ENCODE measurements around the gene UBR4.
"Not testable (repeated sequence)": the region's sequence is repeated elsewhere in the genome, so short reads cannot be mapped to it uniquely, and the experiment has no call there.

UBR4 gene

DNA sequence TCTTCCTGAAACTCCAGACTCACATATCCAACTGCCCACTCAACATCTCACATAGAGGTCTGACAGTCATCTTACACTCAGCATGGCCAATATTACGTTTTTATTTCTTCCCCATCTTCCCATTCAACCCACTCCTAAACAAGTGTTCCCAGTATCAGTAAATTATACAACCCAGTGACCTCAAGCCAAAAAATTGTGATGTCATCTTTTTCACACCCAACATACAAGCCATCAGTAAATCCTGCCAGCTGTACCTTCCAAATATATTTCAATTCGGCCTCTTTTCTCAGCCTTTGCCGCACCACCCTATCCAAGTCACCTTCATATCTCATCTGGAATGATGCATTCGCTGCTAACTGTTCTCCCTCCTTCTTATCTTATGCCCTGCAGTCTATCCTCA lies 19.6 kb downstream of the UBR4 start:
- DNase-seq: no peak

DNA sequence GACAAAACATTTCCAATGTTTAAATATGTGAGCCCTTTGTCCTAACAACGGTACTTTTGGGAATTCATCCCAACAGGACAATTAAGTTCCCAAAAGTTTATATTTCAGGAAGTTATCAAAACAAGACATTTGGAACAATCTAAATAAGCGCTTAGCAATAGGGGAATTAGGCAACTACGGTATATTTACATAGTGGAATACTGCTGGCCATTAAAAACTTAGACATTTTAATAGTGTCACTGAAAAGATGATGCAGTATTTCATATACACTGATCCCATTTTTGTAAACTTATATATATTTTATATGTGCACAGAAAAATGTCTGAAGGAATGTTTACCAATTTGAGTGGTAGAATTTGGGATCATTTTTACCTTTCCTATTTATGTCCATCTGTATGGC lies 20.8 kb downstream of the UBR4 start:
- DNase-seq: no peak

DNA sequence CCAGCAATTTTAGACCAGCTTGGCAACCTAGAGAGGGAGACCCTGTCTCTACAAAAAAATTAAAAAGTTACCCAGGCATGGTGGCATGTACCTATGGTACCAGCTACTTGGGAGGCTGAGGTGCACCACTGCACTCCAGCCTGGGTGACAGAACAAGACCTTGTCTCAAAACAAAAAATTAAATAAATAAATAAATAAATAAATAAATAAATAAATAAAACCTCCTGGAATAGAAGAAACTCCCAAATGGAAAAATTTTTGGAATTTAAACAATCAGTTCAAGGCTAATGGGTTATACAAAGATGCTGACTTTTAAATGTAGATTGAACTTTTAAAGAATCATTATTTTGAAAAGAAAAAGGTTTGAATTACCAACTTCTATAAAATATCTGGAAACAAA lies 22.2 kb downstream of the UBR4 start:
- no peak for DNase-seq

DNA sequence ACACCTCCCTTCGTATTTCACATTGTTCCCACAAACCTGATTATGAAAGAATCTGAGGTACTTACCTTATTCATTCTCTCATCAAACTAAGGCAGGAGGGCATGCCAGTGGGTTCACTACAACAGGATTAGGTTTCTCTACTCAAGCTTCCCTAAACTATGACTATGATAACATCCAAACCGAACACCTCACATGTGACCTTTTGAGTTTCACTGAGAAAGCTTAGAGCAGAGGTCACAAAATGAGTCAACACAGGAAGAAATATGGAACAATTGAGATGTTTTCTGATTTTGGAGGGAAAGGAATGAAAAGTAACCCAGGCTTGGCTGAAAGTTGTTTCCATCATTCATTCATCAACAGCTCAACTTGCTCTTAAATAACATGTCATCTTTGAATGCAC lies 24.1 kb downstream of the UBR4 start:
- DNase-seq: no peak

- DNase-seq: no peak
Measured at GRCh38 chr1:19182223-19182622, 27.8 kb downstream of the UBR4 start.

DNA sequence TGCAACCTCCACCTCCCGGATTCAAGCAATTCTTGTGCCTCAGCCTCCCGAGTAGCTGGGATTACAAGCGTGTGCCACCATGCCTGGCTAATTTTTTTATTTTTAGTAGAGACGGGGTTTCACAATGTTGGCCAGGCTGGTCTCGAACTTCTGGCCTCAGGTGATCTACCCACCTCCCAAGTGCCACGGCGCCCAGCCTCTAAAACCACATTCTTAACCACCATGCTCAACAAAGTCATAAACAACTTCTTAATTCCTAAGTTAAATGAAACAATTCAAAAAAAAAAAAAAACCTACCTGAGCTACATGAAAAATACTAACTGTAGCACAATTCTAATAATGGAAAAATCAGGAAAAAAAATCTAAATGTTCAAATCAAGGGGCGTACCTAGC lies 29.8 kb downstream of the UBR4 start:
- not testable (repeated sequence) for DNase-seq

GRCh38 chr1:19179597-19180264 lies 30.3 kb downstream of the UBR4 start:
- DNase-seq: peak; percentile 7

GRCh38 chr1:19178734-19179398 lies 31.2 kb downstream of the UBR4 start:
- DNase-seq: no peak

DNA sequence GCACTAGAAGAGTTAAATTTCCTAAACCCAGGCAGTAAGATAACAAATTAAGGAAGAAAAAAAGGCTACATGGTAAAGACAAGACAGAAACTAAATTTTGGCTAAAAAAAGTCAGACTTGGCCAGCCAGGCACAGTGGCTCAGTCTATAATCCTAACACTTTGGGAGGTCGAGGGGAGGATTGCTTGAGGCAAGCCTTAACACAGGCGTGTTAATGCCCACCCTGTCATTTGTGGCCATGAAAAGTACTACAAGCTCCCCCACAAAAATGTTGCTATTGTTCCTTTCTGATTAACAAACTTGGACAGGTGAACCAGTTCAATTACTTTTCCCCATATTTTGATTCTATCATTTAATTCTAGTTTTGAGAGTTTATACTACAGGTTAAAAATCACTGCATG lies 32.3 kb downstream of the UBR4 start:
- no peak for DNase-seq

- DNase-seq: no peak
Measured at GRCh38 chr1:19169642-19170041, 40.4 kb downstream of the UBR4 start.

DNA sequence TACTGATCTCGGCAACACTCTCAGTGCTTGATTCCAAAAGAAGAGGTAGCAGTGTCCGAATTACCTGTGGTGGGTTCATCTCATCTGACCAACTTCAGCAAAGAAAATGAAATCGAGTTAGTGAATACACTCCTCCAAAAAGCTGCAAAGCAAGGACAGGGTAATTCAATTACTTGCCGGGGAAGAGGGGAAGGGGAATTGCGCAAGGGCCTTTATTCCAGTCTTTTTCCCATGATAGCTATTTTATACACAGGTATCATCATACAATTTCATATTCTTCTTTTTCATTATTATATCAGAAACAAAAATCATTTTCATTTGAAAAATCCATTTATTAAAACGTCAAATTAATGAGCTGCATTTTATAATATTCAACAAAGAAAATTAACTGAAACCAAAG lies 42.9 kb downstream of the UBR4 start:
- no peak for DNase-seq

- no peak for DNase-seq
Measured at GRCh38 chr1:19166066-19166465, 44.0 kb downstream of the UBR4 start.

GRCh38 chr1:19165501-19165900 lies 44.6 kb downstream of the UBR4 start:
- DNase-seq: no peak

DNA sequence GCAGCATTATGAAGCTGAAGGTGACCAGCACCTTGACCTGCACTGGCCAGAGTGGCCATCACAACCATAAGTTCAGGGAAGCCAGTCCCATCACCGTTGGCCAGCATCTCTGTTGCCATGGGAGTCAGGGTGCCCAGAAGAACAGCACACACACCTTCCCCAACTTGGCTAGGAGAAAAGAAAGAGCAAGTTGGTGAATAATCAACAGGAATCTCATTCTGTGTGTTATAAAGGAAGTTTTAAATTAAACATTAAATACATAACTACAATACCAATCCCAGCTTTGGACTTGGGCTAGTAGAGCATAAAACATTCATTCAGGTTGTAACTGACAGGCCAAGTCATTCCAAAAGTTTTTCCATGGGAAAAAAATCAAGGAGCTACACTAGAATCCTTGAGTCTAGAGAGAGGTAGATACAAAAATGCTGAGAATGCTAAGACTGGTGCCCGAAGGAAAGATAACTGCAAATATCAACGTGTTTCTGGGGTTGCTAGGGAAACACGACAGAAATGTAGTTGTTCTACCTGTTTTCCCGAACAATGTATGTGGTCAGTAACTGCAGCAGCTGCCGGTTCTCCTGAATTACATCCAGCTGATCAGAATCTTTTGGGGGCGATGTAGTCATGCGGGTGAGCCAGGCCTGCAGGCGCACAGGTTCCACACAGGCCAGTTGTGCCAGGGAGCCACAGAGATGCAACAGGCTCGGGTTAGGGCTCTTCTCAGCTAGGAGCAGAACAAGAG lies 45.6 kb downstream of the UBR4 start:
- DNase-seq: no peak

DNA sequence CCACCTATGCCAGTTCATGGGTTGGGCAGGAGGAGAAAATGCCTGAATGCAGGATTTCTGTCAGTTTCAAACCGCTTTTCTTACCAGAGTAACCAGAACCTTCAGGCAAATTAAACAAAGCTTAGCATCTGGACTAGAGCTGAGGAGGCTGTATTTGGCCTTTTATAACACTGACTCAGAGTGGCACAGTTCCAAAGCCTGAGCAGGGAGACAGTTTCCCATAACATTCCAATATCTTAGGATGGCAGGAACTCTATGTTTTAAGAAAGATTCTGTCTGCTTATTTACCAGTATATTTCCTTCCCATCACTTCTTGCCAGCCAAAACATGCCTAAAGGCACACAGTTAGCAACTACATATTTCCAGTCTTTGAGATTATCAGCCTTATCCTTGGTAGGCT lies 46.8 kb downstream of the UBR4 start:
- DNase-seq: peak; percentile 78

DNA sequence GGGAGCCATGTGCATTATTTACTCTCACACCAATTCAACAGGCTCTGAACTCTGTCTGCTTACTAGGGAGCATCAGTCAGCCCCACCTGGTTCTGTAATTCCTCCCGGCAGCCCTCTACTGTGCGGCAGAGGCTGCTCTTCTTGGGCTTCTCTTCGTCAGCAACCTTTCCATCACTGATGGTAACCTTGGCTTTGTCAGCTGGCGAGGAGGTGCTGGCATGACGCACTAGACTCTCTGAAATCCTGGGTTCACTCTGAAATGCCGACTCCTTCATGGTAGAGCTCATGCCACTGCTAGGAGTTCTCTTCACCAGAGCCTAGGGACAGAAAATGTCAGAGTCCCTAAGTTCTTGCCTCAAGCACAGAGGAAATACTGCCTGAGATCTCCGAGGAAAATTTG lies 49.2 kb downstream of the UBR4 start:
- no peak for DNase-seq

- DNase-seq: no peak
Measured at GRCh38 chr1:19157653-19158052, 52.4 kb downstream of the UBR4 start.

DNA sequence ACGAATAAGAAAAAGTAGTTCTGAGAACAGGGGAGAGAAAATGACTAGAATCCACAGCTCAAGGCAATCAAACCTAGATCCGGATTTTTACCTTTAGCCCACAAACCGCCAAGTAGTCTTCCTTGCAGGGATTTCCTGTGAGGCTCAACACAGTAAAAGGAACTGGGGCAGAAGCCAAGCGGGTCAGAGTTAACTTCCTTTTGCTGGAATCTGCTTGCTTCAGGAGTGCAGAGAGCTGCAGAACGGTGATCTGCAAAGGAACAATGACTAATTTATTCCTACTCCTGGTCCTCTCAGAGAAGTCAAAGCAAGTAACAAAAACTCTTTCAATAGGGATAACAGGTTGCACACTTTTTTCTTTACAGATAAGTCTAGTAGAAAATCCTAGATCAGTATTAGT lies 53.4 kb downstream of the UBR4 start:
- no peak for DNase-seq

DNA sequence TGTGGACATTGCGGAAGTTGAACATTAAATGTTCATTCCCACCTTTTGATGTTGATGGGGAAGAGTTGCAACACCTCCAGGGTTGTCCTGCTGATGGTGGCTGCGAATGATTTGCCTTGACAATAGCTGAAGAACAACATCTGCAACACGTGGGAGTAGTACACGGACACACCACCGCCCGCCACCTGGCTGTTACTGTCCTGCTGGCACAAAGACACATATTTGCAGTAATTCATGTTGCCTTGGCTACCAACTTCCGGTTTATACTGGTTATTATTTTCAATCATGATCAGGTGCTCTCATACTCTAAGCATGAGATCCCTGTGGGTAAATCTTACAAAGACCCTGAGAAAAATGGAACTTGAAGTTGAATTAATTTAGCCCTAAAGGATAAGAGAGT lies 55.2 kb downstream of the UBR4 start:
- DNase-seq: no peak

DNA sequence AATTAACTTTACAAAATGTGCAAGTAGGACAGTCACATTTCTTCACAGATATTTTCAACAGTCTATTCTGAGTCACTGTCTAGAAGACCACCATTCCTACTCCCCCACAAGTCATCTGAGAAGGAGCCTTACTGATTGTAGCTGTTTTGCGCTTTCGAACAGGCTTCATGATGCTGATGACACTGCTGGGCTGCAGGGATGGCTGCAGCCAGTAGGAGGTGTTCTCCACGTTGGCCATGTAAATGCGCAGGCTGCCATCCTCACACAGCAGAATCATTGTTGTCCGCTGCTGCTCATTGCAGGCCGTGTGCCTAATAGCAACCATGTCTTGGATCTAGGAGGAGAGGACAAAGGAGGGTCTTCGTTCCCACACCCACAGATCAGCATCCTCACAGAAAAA lies 56.9 kb downstream of the UBR4 start:
- DNase-seq: no peak

DNA sequence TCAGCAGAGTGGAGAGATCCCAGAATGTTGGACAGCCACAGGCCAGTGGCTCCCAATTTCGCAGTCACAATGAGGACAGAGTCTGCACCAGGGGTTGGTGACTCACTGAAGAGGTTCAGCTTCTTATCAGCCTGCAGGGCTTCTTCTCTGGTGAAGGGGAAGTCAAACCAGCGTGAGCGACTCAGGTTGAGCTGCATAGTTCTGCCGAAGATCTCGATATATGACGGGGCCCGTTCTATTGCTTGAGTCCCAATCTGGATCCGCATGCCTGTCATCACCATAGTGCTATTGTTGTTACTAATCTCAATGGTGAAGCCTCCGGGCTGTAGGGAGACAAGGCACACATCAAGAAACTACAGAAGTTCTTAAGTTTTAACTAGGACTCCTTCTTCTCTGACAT lies 58.5 kb downstream of the UBR4 start:
- no peak for DNase-seq

DNA sequence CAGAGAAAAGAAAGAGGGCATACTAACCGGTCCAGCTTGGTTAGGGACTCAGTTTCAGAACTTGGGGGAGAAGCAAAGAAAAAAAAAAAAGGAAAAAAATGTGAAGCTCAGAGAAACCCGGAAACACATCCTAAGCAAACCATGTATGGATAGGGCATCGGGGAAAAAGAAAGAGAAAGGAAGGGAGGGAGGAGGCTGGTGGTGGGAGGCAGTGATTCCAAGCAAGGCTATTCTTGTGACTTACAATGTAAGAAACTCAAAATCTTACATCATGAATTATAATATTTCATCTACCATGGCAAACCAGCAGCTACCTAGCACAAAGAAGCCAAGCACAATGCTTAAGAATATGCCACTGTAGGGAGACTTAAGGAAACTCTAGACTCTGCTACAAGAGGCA lies 60.3 kb downstream of the UBR4 start:
- DNase-seq: no peak

DNA sequence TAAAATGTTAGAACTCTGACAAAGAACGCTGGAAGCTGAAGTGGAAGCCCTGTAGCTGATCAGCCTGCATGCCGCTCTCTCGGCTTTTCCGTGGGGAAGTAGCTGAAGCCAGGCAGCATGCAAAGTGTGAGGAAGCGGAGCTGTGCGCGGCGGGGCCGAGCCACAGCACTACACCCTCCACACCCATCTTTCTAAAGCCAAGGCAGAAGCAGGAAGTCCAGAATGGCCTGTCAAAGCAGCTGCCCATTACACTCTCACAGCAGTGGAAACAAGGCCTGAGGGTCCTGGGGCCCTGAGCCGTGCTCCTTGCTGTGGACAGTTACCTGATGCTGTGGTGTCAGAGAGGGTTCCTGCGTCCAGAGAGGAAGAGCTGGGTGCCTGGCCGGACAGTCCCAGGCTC lies 69.6 kb downstream of the UBR4 start:
- no peak for DNase-seq

- DNase-seq: no peak
Measured at GRCh38 chr1:19139711-19140110, 70.4 kb downstream of the UBR4 start.
